HG02571 (cell line): ENCODE results near the gene PLTP.
"Not testable (repeated sequence)": the region's sequence is repeated elsewhere in the genome, so short reads cannot be mapped to it uniquely, and the experiment has no call there.

Experiments used
- ATAC-seq: cut with Tn5 transposase; IDR thresholded peaks from one replicate; pipeline ENCODE4 v1.9.1; 2021; ENCODE audit warnings: mild to moderate bottlenecking, moderate library complexity; ENCODE audit not compliant: unreplicated experiment

PLTP gene

GRCh38 chr20:45911486-45912343, at the start of gene PLTP:
Gene PLTP (minus strand): TSS chr20:45912155. CDS start chr20:45911452, 703 bp downstream.
- no peak for ATAC-seq

- ATAC-seq = no peak
Measured at GRCh38 chr20:45959956-45960630, 48.1 kb upstream of the PLTP start.

- ATAC-seq = no peak
Measured at GRCh38 chr20:45959126-45959525, 47.2 kb upstream of the PLTP start.

- ATAC-seq = no peak
Measured at GRCh38 chr20:45958593-45958992, 46.6 kb upstream of the PLTP start.

- ATAC-seq = no peak
Measured at GRCh38 chr20:45957021-45957941, 45.3 kb upstream of the PLTP start.

- ATAC-seq = not testable (repeated sequence)
Measured at GRCh38 chr20:45956326-45956725, 44.4 kb upstream of the PLTP start.

GRCh38 chr20:45953672-45954071, 41.7 kb upstream of the PLTP start:
- no peak for ATAC-seq

GRCh38 chr20:45952861-45953260, 40.9 kb upstream of the PLTP start:
- ATAC-seq = no peak

GRCh38 chr20:45951925-45952834, 40.2 kb upstream of the PLTP start:
- ATAC-seq = no peak

- ATAC-seq = no peak
Measured at GRCh38 chr20:45950330-45950646, 38.3 kb upstream of the PLTP start.

GRCh38 chr20:45949542-45950329, 37.8 kb upstream of the PLTP start:
- ATAC-seq = no peak

- no peak for ATAC-seq
Measured at GRCh38 chr20:45948742-45949541, 37.0 kb upstream of the PLTP start.

GRCh38 chr20:45948261-45948733, 36.3 kb upstream of the PLTP start:
- ATAC-seq = no peak

GRCh38 chr20:45947110-45947866, 35.3 kb upstream of the PLTP start:
- no peak for ATAC-seq

- no peak for ATAC-seq
Measured at GRCh38 chr20:45946149-45946970, 34.4 kb upstream of the PLTP start.

GRCh38 chr20:45945678-45946148, 33.8 kb upstream of the PLTP start:
- no peak for ATAC-seq
